ENCODE results near the gene CLINT1.
"Not testable (repeated sequence)": the region's sequence is repeated elsewhere in the genome, so short reads cannot be mapped to it uniquely, and the experiment has no call there.

The CLINT1 gene

GRCh38 chr5:157892974-157893373 lies 34.0 kb upstream of the CLINT1 start:
- TF ChIP-seq CTCF (IDR thresholded peaks at IDR 0.05), result no peak
- DNase-seq (ENCODE audit: low spot score), result no peak
- no peak overlapping the region for H3K4me3 ChIP-seq
- no peak overlapping the region for H3K27ac ChIP-seq

- Histone ChIP-seq H3K4me3 (no peak overlapping the region), H3K27ac (no peak overlapping the region)
- DNase-seq (ENCODE audit: low spot score), result no peak
- TF ChIP-seq CTCF (IDR thresholded peaks at IDR 0.05), result no peak
Observed at GRCh38 chr5:157890836-157891597, 32.1 kb upstream of the CLINT1 start.

- no peak for DNase-seq (ENCODE audit: low spot score)
- Histone ChIP-seq H3K4me3 (no peak overlapping the region), H3K27ac (no peak overlapping the region)
- TF ChIP-seq CTCF (IDR thresholded peaks at IDR 0.05), result no peak
Observed at GRCh38 chr5:157888814-157889532, 30.0 kb upstream of the CLINT1 start.

DNA sequence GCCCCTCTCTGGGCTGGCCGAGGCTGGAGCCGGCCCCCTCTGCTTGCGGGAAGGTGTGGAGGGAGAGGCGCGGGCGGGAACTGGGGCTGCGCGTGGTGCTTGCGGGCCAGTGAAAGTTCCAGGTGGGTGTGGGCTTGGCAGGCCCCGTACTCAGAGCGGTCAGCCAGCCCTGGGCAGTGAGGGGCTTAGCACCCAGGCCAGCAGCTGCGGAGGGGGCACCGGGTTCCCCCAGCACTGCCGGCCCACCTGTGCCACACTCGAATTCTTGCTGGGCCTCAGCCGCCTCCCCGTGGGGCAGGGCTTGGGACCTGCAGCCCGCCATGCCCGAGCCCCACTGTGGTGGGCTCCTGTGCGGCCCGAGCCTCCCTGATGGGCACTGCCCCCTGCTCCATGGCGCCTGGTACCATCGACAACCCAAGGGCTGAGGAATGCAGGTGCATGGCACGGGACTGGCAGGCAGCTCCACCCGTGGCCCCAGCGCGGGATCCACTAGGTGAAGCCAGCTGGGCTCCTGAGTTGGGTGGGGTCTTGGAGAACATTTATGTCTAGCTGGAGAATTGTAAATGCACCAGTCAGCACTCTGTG lies 27.9 kb upstream of the CLINT1 start:
- no peak for TF ChIP-seq CTCF (IDR thresholded peaks at IDR 0.05)
- no peak overlapping the region for H3K27ac ChIP-seq
- H3K4me3 ChIP-seq, result no peak overlapping the region

GRCh38 chr5:157885051-157885450 lies 26.1 kb upstream of the CLINT1 start:
- not testable (repeated sequence) for H3K27ac ChIP-seq; H3K4me3 ChIP-seq; DNase-seq (ENCODE audit: low spot score)

More for the DNA sequence above, 27.9 kb upstream of the CLINT1 start:
- no peak for DNase-seq (ENCODE audit: low spot score)

DNA sequence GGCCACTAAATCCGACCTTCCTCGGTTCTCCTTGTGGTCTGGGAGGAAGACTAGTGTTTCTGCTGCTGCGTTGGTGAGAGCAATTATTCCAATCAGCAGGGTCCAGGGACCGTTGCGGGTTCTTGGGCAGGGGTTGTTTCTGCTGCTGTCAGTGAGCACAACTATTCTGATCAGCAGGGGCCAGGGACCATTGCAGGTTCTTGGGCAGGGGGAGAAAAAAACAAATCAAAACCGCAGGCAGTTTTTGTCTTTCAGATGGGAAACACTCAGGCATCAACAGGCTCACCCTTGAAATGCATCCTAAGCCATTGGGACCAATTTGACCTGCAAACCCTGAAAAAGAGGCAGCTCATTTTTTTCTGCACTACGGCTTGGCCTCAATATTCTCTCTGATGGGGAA lies 22.6 kb upstream of the CLINT1 start:
- not testable (repeated sequence) for H3K27ac ChIP-seq; H3K4me3 ChIP-seq; DNase-seq (ENCODE audit: low spot score)

DNA sequence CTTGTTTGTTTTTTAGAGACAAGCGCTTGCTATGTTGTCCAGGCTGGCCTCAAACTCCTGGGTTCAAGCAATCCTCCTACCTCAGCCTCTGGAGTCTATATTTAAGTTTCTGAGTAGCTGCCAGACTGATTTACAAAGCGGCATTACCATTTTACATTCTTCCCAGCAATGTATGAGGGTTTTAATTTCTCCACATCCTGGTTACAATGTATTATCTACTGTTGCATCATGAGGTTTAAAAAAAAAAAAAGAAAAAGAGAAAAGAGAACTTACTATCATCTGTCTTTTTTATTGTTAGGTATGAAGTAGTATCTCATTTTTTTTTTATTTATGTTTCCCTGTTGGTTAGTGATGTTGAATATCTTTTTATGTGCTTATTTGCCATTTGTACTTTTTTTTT lies 18.9 kb upstream of the CLINT1 start:
- no peak overlapping the region for H3K27ac ChIP-seq
- no peak for TF ChIP-seq CTCF (IDR thresholded peaks at IDR 0.05)
- no peak for DNase-seq (ENCODE audit: low spot score)
- no peak overlapping the region for H3K4me3 ChIP-seq

- Histone ChIP-seq H3K27ac (no peak overlapping the region), H3K4me3 (no peak overlapping the region)
- no peak for DNase-seq (ENCODE audit: low spot score)
- TF ChIP-seq CTCF (IDR thresholded peaks at IDR 0.05), result no peak
Observed at GRCh38 chr5:157874861-157875260, 15.9 kb upstream of the CLINT1 start.

Measured in coronary artery (tissue), 2 donors.